ENCODE data around the gene CTNNA2. TPM values are rescaled to one million over a fixed set of nuclear protein-coding genes. Genes with fewer than 3 reads are reported as not detected.

CTNNA2 gene
- polyA plus RNA-seq, 2 of the 4 experiments (the other 2 are of a cell fraction) = 0.50 to 0.94 TPM

- WGBS (ENCODE audit: missing lambda C conversion rate) = 9% methylated on average over 14 of the region's 14 CpGs
- Histone ChIP-seq H3K4me2 (no peak overlapping the region), H3K4me3 (no peak overlapping the region), H3K4me1 (no peaks in the 10 kb centered on the region), H3K9me3 (no peaks in the 10 kb centered on the region), H3K27ac (no peak overlapping the region)
- TF ChIP-seq, protein P1, sequence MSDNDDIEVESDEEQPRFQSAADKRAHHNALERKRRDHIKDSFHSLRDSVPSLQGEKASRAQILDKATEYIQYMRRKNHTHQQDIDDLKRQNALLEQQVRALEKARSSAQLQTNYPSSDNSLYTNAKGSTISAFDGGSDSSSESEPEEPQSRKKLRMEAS (IDR thresholded peaks at IDR 0.05) = no peak
- TF ChIP-seq ZSCAN20 (CRISPR knock-in tag; IDR thresholded peaks at IDR 0.05) = no peak
- TF ChIP-seq POLR2A (IDR thresholded peaks at IDR 0.05; ENCODE audit: low read length) = no peak
- TF ChIP-seq KDM1A (IDR thresholded peaks at IDR 0.05; ENCODE audit: low read depth) = no peak
- TF ChIP-seq, protein P2, sequence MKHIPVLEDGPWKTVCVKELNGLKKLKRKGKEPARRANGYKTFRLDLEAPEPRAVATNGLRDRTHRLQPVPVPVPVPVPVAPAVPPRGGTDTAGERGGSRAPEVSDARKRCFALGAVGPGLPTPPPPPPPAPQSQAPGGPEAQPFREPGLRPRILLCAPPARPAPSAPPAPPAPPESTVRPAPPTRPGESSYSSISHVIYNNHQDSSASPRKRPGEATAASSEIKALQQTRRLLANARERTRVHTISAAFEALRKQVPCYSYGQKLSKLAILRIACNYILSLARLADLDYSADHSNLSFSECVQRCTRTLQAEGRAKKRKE (CRISPR knock-in tag; IDR thresholded peaks at IDR 0.05; ENCODE audit: low read depth) = no peak
- TF ChIP-seq BHLHE40 (IDR thresholded peaks at IDR 0.05; ENCODE audit: low read depth, low read length) = no peak
- no peak for TF ChIP-seq SMC3 (IDR thresholded peaks at IDR 0.05)
- no peak for TF ChIP-seq HOXB5 (CRISPR knock-in tag; IDR thresholded peaks at IDR 0.05)
- no peak for TF ChIP-seq RAD21 (conservative IDR thresholded peaks at IDR 0.05 in 1 of 2, IDR thresholded peaks at IDR 0.05 in 1 of 2)
- no peak for TF ChIP-seq TP53 (CRISPR knock-in tag; IDR thresholded peaks at IDR 0.05)
- TF ChIP-seq, protein P3, sequence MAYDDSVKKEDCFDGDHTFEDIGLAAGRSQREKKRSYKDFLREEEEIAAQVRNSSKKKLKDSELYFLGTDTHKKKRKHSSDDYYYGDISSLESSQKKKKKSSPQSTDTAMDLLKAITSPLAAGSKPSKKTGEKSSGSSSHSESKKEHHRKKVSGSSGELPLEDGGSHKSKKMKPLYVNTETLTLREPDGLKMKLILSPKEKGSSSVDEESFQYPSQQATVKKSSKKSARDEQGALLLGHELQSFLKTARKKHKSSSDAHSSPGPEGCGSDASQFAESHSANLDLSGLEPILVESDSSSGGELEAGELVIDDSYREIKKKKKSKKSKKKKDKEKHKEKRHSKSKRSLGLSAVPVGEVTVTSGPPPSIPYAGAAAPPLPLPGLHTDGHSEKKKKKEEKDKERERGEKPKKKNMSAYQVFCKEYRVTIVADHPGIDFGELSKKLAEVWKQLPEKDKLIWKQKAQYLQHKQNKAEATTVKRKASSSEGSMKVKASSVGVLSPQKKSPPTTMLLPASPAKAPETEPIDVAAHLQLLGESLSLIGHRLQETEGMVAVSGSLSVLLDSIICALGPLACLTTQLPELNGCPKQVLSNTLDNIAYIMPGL (CRISPR knock-in tag; IDR thresholded peaks at IDR 0.05; ENCODE audit: borderline replicate concordance) = no peak
- no peak for TF ChIP-seq JUN (IDR thresholded peaks at IDR 0.05)
- TF ChIP-seq FOSB (CRISPR knock-in tag; IDR thresholded peaks at IDR 0.05) = no peak
- TF ChIP-seq RNF2 (IDR thresholded peaks at IDR 0.05; ENCODE audit: borderline replicate concordance, low read depth) = no peak
- TF ChIP-seq TFCP2L1 (CRISPR knock-in tag; IDR thresholded peaks at IDR 0.05) = no peak
- no peak for TF ChIP-seq CBX8 (IDR thresholded peaks at IDR 0.05)
- CTCF ChIA-PET = interaction anchor here (0.8 kb wide), 1 partner anchor 105 kb away, joined by 3 read pairs; no protein-coding TSS in a partner anchor
- no peak for FAIRE-seq
- DNase-seq (ENCODE audit: low read depth in 1 of 2, low spot score in 1 of 2) = no peak
- ATAC-seq = no peak
- POLR2A ChIA-PET = no interaction called here
Observed at GRCh38 chr2:80330527-80331450, 817.9 kb downstream of the CTNNA2 start.

DNA sequence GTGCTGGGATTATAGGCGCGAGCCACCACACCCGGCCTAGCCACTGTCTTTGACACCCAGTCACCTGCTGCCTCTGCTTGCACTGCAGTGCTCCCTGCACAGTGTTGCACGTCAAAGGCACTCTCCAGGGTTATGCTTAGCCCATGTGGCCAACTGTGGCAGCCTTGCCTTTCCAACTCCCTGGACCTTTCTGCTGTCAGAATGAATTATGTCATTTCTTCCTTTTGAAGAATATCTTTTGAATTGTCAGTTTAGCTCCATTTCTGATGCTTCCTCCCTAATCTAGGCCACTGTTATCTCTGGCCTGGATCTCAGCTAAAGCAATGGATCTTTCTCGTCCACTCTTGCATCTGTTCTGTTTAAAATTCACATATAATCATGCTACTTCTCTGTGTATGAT is 821.0 kb downstream of the CTNNA2 start:
- H3K4me3 ChIP-seq = no peak overlapping the region
- H3K4me2 ChIP-seq = no peak overlapping the region
- H3K9me3 ChIP-seq = no peaks in the 10 kb centered on the region; the same call in 2 of the 3 replicates
- H3K4me1 ChIP-seq = no peaks in the 10 kb centered on the region
- no peak for FAIRE-seq
- POLR2A ChIA-PET = no interaction called here
- DNase-seq (ENCODE audit: low read depth in 1 of 2, low spot score in 1 of 2) = no peak
- TF ChIP-seq CHD4 (IDR thresholded peaks at IDR 0.05; ENCODE audit: borderline replicate concordance) (no peak), FOXS1 (CRISPR knock-in tag; IDR thresholded peaks at IDR 0.05) (no peak), NR3C1 (IDR thresholded peaks at IDR 0.05) (no peak), SREBF2 (IDR thresholded peaks at IDR 0.05) (no peak)
- TF ChIP-seq, protein P4, sequence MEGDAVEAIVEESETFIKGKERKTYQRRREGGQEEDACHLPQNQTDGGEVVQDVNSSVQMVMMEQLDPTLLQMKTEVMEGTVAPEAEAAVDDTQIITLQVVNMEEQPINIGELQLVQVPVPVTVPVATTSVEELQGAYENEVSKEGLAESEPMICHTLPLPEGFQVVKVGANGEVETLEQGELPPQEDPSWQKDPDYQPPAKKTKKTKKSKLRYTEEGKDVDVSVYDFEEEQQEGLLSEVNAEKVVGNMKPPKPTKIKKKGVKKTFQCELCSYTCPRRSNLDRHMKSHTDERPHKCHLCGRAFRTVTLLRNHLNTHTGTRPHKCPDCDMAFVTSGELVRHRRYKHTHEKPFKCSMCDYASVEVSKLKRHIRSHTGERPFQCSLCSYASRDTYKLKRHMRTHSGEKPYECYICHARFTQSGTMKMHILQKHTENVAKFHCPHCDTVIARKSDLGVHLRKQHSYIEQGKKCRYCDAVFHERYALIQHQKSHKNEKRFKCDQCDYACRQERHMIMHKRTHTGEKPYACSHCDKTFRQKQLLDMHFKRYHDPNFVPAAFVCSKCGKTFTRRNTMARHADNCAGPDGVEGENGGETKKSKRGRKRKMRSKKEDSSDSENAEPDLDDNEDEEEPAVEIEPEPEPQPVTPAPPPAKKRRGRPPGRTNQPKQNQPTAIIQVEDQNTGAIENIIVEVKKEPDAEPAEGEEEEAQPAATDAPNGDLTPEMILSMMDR (IDR thresholded peaks at IDR 0.05) = no peak
- CTCF ChIA-PET = no interaction called here
- 18% methylated on average over 5 of the region's 5 CpGs for WGBS (ENCODE audit: missing lambda C conversion rate)
- H3K27ac ChIP-seq = no peak overlapping the region
- no peak for ATAC-seq

Data from A549 (cell line).